DND-41 (cell line): Measurements from ENCODE around the gene MRAS.
A peak's percentile ranks its signal among the peaks of the same experiment; 100 is the strongest.

Experiments
- ATAC-seq: fragments of 200-7000 bp; cut with Tn5 transposase; 3 replicates; pipeline ENCODE4 v1.9.1; 2021; ENCODE audit warnings: low read depth; ENCODE audit not compliant: insufficient read depth
- DNase-seq: peaks from one replicate; pipeline ENCODE4 v3.0.0-alpha.2; 2020
- H2AFZ ChIP-seq: 2 replicates; pipeline ENCODE4 v1.6.0; 2012; ENCODE audit warnings: low read depth, low read length
- H3K27ac ChIP-seq: 2 replicates; pipeline ENCODE4 v1.5.1; 2012; ENCODE audit warnings: low read length, inconsistent platforms
- H3K27me3 ChIP-seq: fragments of 200-600 bp; sonication (generic); 2 replicates; pipeline ENCODE4 v1.6.0; 2012; ENCODE audit warnings: low read length, mild to moderate bottlenecking, inconsistent platforms; ENCODE audit not compliant: insufficient read depth, poor library complexity
- H3K36me3 ChIP-seq: 2 replicates; pipeline ENCODE4 v1.5.1; 2012; ENCODE audit warnings: low read length, inconsistent platforms; ENCODE audit not compliant: insufficient read depth
- H3K4me1 ChIP-seq: 2 replicates; pipeline ENCODE4 v1.5.1; 2012; ENCODE audit warnings: mild to moderate bottlenecking, low read length; ENCODE audit not compliant: insufficient read depth
- H3K4me2 ChIP-seq: 2 replicates; pipeline ENCODE4 v1.6.0; 2012; ENCODE audit warnings: mild to moderate bottlenecking, moderate library complexity, low read length, inconsistent platforms; ENCODE audit not compliant: insufficient read depth
- H3K4me3 ChIP-seq, 2 experiments: fragments of 200-600 bp in 1 of 2; shearing (Covaris generic) in 1 of 2; 2 replicates each; pipeline ENCODE4 v1.5.1; 2012 to 2016; ENCODE audit warnings: inconsistent platforms in 2 of 2, low read length in 2 of 2, mild to moderate bottlenecking in 2 of 2, low read depth in 1 of 2, moderate library complexity in 1 of 2
- H3K79me2 ChIP-seq: 2 replicates; pipeline ENCODE4 v1.6.0; 2012; ENCODE audit warnings: low read length, inconsistent platforms; ENCODE audit not compliant: insufficient read depth
- H3K9ac ChIP-seq: 2 replicates; pipeline ENCODE4 v1.6.0; 2012; ENCODE audit warnings: low read depth, mild to moderate bottlenecking, inconsistent platforms, low read length, moderate library complexity
- H3K9me3 ChIP-seq: 2 replicates; pipeline ENCODE4 v1.5.1; 2012; ENCODE audit warnings: low read length, moderate library complexity, mild to moderate bottlenecking, inconsistent platforms; ENCODE audit not compliant: insufficient read depth, severe bottlenecking
- H4K20me1 ChIP-seq: 2 replicates; pipeline ENCODE4 v1.6.0; 2012; ENCODE audit warnings: low read length; ENCODE audit not compliant: insufficient read depth
- EZH2 ChIP-seq: IDR thresholded peaks from 3 replicates; pipeline ENCODE4 v1.6.1; 2012; ENCODE audit warnings: borderline replicate concordance, low read depth, mild to moderate bottlenecking, moderate library complexity, low read length, inconsistent platforms; ENCODE audit not compliant: severe bottlenecking
- TF ChIP-seq, protein P1 (sequence below): IDR thresholded peaks from 2 replicates; pipeline ENCODE4 v1.5.1; 2012; ENCODE audit warnings: borderline replicate concordance, low read length, moderate library complexity, mild to moderate bottlenecking; ENCODE audit not compliant: poor library complexity, severe bottlenecking; ENCODE audit errors: extremely low read depth

Gene MRAS

DNA sequence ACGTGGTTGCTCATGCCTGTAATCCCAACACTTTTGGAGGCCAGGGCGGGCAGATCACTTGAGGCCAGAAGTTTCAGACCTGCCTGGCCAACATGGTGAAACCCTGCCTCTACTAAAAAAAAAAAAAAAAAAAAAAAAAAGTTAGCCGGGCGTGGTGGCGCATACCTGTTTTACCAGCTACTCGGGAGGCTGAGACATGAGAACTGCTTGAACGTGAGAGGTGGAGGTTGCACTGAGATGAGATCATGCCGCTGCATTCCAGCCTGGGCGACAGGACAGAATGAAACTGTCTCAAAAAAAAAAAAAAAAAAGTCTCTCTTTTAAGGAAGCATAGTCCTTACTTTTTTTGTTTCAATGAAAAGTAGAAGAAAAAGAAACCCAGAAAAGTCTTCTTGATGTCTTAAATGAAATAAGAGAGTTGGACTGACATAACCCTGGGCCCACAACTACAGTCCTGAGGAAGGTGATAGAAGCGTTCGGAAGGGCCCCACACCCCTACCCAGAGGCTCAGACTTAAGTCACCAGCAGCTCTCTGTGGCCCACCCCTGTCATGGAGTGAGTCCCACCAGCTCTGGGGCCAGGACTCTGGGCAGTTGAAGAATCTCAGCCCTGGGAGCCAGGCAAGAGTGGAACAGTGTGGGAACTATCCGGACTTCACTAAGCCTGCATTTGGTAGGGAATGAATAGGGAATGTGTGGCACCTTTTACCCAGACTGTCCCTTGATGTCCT, 21.3 kb upstream of the MRAS start:
- no peak overlapping the region for H3K4me3 ChIP-seq
- H3K27ac ChIP-seq, result no peak overlapping the region
- no peak for TF ChIP-seq EZH2
- TF ChIP-seq, protein P1, sequence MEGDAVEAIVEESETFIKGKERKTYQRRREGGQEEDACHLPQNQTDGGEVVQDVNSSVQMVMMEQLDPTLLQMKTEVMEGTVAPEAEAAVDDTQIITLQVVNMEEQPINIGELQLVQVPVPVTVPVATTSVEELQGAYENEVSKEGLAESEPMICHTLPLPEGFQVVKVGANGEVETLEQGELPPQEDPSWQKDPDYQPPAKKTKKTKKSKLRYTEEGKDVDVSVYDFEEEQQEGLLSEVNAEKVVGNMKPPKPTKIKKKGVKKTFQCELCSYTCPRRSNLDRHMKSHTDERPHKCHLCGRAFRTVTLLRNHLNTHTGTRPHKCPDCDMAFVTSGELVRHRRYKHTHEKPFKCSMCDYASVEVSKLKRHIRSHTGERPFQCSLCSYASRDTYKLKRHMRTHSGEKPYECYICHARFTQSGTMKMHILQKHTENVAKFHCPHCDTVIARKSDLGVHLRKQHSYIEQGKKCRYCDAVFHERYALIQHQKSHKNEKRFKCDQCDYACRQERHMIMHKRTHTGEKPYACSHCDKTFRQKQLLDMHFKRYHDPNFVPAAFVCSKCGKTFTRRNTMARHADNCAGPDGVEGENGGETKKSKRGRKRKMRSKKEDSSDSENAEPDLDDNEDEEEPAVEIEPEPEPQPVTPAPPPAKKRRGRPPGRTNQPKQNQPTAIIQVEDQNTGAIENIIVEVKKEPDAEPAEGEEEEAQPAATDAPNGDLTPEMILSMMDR, result no peak
- ATAC-seq (no peak), DNase-seq (no peak)
- H3K27me3 ChIP-seq, result peaks cover 19% of the 10 kb centered on the region
- no peak overlapping the region for H2AFZ ChIP-seq
- no peak overlapping the region for H3K9ac ChIP-seq
- peaks cover 19% of the 10 kb centered on the region for H3K4me1 ChIP-seq
- H4K20me1 ChIP-seq, result no peaks in the 10 kb centered on the region
- H3K4me2 ChIP-seq, result no peak overlapping the region
- H3K36me3 ChIP-seq, result no peaks in the 10 kb centered on the region
- no peaks in the 10 kb centered on the region for H3K9me3 ChIP-seq
- H3K79me2 ChIP-seq, result no peaks in the 10 kb centered on the region

- Histone ChIP-seq H3K36me3 (no peaks in the 10 kb centered on the region), H3K27ac (no peak overlapping the region), H3K4me2 (no peak overlapping the region), H3K4me3 (no peak overlapping the region), H3K4me1 (peaks cover 19% of the 10 kb centered on the region), H3K9me3 (no peaks in the 10 kb centered on the region), H3K9ac (no peak overlapping the region), H2AFZ (no peak overlapping the region), H3K79me2 (no peaks in the 10 kb centered on the region), H3K27me3 (peaks cover 19% of the 10 kb centered on the region), H4K20me1 (no peaks in the 10 kb centered on the region)
- no peak for DNase-seq
- ATAC-seq, result no peak
- TF ChIP-seq, protein P1, result no peak
- no peak for TF ChIP-seq EZH2
Observed at GRCh38 chr3:138327831-138328230, 20.5 kb upstream of the MRAS start.

DNA sequence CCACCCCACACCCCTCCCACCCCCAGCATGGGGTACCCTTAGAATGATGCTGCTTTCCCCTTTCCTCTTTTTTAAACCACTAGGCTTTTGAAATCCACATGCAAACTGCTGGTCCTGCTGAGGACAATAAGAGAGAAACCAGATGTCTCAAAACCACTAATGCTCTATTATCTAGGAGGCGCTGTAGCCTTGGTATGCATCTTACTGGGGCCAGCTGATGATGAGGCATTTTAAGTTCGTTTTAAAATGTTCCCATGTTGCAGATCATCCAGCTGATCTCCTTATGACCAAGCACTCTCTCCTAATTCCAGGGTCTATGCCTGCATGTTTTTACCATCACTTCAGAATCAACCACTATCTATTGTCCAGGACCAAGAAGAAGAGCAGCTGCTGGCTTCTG, 20.0 kb upstream of the MRAS start:
- Histone ChIP-seq H3K4me1 (peaks cover 19% of the 10 kb centered on the region), H3K36me3 (no peaks in the 10 kb centered on the region), H3K9me3 (no peaks in the 10 kb centered on the region), H3K4me2 (peak overlapping the region; percentile 94), H3K9ac (no peak overlapping the region), H3K27ac (no peak overlapping the region), H4K20me1 (no peaks in the 10 kb centered on the region), H3K4me3 (peak overlapping the region in 1 of 2 experiments; percentile 63; a peak in 2 of 4 replicates), H3K27me3 (peaks cover 19% of the 10 kb centered on the region), H2AFZ (peak overlapping the region; percentile 83; the same call in 1 of the 2 replicates), H3K79me2 (no peaks in the 10 kb centered on the region)
- ATAC-seq, result no peak
- TF ChIP-seq, protein P1, result peak; percentile 50
- no peak for TF ChIP-seq EZH2
- no peak for DNase-seq
